Smooth muscle cell (in vitro differentiated cells): Measurements from ENCODE around the gene AIPL1. TPM values are rescaled to one million over a fixed set of nuclear protein-coding genes. Genes with fewer than 3 reads are reported as not detected.
A peak's percentile ranks its signal among the peaks of the same experiment; 100 is the strongest.

Experiments used
- DNase-seq: peaks from one replicate; lab custom pipeline; 2025; ENCODE audit not compliant: unreplicated experiment; lab: John Stamatoyannopoulos, UW
- H2AFZ ChIP-seq: fragments of 200-600 bp; sonication (generic); 2 replicates; pipeline ENCODE4 v1.6.0; 2016; ENCODE audit warnings: antibody characterized with exemption, low read depth, mild to moderate bottlenecking
- H3F3A ChIP-seq: fragments of 200-600 bp; sonication (generic); 2 replicates; pipeline ENCODE4 v1.6.0; 2017; ENCODE audit warnings: antibody characterized with exemption, low read depth
- H3K27ac ChIP-seq: fragments of 200-600 bp; sonication (generic); 2 replicates; pipeline ENCODE4 v1.5.1; 2016; ENCODE audit warnings: low read depth, mild to moderate bottlenecking
- H3K27me3 ChIP-seq: fragments of 200-600 bp; sonication (generic); 2 replicates; pipeline ENCODE4 v1.6.1; 2016; ENCODE audit warnings: low read depth, mild to moderate bottlenecking
- H3K36me3 ChIP-seq: fragments of 200-600 bp; sonication (generic); 2 replicates; pipeline ENCODE4 v1.5.1; 2016; ENCODE audit warnings: low read depth
- H3K4me1 ChIP-seq: fragments of 200-600 bp; sonication (generic); 2 replicates; pipeline ENCODE4 v1.5.1; 2016; ENCODE audit warnings: low read depth
- H3K4me2 ChIP-seq: fragments of 200-600 bp; sonication (generic); 2 replicates; pipeline ENCODE4 v1.6.0; 2016; ENCODE audit warnings: mild to moderate bottlenecking
- H3K4me3 ChIP-seq: fragments of 200-600 bp; sonication (generic); 2 replicates; pipeline ENCODE4 v1.5.1; 2016; ENCODE audit warnings: mild to moderate bottlenecking
- H3K79me2 ChIP-seq: fragments of 200-600 bp; sonication (generic); 2 replicates; pipeline ENCODE4 v1.6.0; 2016; ENCODE audit warnings: low read depth, mild to moderate bottlenecking
- H3K9ac ChIP-seq: fragments of 200-600 bp; sonication (generic); 2 replicates; pipeline ENCODE4 v1.6.0; 2016; ENCODE audit warnings: low read depth
- H3K9me3 ChIP-seq: fragments of 200-600 bp; sonication (generic); replicated peaks from 2 replicates; pipeline ENCODE4 v1.5.1; 2016; ENCODE audit warnings: low read depth
- H4K20me1 ChIP-seq: fragments of 200-600 bp; sonication (generic); 2 replicates; pipeline ENCODE4 v1.6.0; 2016; ENCODE audit warnings: low read depth
- WGBS: methylation state at CpG from one replicate; pipeline ENCODE4 v1.1.7; 2016; ENCODE audit warnings: low lambda C conversion rate; 5-methylcytosine and 5-hydroxymethylcytosine counted together
- polyA plus RNA-seq: library from polyadenylated mRNA; unstranded; fragments of >200 nt; fragmentation: Nextera tagmentation; extraction: Ambion mirVana; gene quantifications from 2 replicates; pipeline ENCODE4 v1.2.1, GENCODE V29; 2016
- total RNA-seq: library from RNA; depleted of rRNA; stranded (reverse); fragments of >200 nt; gene quantifications from 2 replicates; pipeline ENCODE4 v1.2.3, GENCODE V29; 2014
- TF ChIP-seq, protein P1 (sequence below): fragments of 200-600 bp; sonication (generic); IDR thresholded peaks from 2 replicates; pipeline ENCODE4 v1.5.1; 2017; ENCODE audit warnings: borderline replicate concordance, mild to moderate bottlenecking, antibody characterized with exemption; ENCODE audit not compliant: insufficient read depth, poor library complexity, severe bottlenecking

AIPL1 gene
- total and polyA plus RNA-seq, 2 experiments from 2014 or later = not detected

- Histone ChIP-seq H3K36me3 (no peaks in the 10 kb centered on the region), H3K4me1 (peaks cover 9% of the 10 kb centered on the region), H3F3A (no peaks in the 10 kb centered on the region), H4K20me1 (no peaks in the 10 kb centered on the region), H3K9ac (no peak overlapping the region), H3K27me3 (peaks cover 26% of the 10 kb centered on the region), H3K4me3 (no peak overlapping the region), H2AFZ (no peak overlapping the region), H3K79me2 (no peaks in the 10 kb centered on the region), H3K4me2 (no peak overlapping the region), H3K9me3 (no peaks in the 10 kb centered on the region), H3K27ac (no peak overlapping the region)
- TF ChIP-seq, protein P1, sequence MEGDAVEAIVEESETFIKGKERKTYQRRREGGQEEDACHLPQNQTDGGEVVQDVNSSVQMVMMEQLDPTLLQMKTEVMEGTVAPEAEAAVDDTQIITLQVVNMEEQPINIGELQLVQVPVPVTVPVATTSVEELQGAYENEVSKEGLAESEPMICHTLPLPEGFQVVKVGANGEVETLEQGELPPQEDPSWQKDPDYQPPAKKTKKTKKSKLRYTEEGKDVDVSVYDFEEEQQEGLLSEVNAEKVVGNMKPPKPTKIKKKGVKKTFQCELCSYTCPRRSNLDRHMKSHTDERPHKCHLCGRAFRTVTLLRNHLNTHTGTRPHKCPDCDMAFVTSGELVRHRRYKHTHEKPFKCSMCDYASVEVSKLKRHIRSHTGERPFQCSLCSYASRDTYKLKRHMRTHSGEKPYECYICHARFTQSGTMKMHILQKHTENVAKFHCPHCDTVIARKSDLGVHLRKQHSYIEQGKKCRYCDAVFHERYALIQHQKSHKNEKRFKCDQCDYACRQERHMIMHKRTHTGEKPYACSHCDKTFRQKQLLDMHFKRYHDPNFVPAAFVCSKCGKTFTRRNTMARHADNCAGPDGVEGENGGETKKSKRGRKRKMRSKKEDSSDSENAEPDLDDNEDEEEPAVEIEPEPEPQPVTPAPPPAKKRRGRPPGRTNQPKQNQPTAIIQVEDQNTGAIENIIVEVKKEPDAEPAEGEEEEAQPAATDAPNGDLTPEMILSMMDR = no peak
- DNase-seq = no peak
- WGBS = 89% methylated on average over 9 of the region's 9 CpGs
Observed at GRCh38 chr17:6456321-6456720, 21.4 kb upstream of the AIPL1 start.

- Histone ChIP-seq H3K9me3 (no peaks in the 10 kb centered on the region), H3K9ac (no peak overlapping the region), H3K27me3 (peaks cover 26% of the 10 kb centered on the region), H3K4me2 (peak overlapping the region; percentile 80), H3K36me3 (no peaks in the 10 kb centered on the region), H3K4me1 (peaks cover 4% of the 10 kb centered on the region), H2AFZ (no peak overlapping the region), H3K4me3 (peak overlapping the region; percentile 36), H3K79me2 (no peaks in the 10 kb centered on the region), H3K27ac (no peak overlapping the region), H4K20me1 (no peaks in the 10 kb centered on the region), H3F3A (no peaks in the 10 kb centered on the region)
- DNase-seq = no peak
- WGBS = 2% methylated on average over 20 of the region's 35 CpGs
- TF ChIP-seq, protein P1 = no peak
Observed at GRCh38 chr17:6455321-6455705, 20.4 kb upstream of the AIPL1 start.

GRCh38 chr17:6454495-6455320 is 19.8 kb upstream of the AIPL1 start:
- Histone ChIP-seq H3K4me1 (peaks cover 4% of the 10 kb centered on the region), H3K9me3 (no peaks in the 10 kb centered on the region), H3K79me2 (no peaks in the 10 kb centered on the region), H3K9ac (no peak overlapping the region), H3K36me3 (no peaks in the 10 kb centered on the region), H3F3A (no peaks in the 10 kb centered on the region), H3K4me2 (peak overlapping the region; percentile 80), H3K4me3 (peak overlapping the region; percentile 36), H3K27ac (no peak overlapping the region), H3K27me3 (peaks cover 26% of the 10 kb centered on the region), H2AFZ (no peak overlapping the region), H4K20me1 (no peaks in the 10 kb centered on the region)
- TF ChIP-seq, protein P1 = no peak
- DNase-seq = no peak
- 28% methylated on average over 32 of the region's 35 CpGs for WGBS
